ENCODE data around the gene ATP8B4. TPM values are rescaled to one million over a fixed set of nuclear protein-coding genes. Genes with fewer than 3 reads are reported as not detected.

Gene ATP8B4
- total and polyA plus RNA-seq, 4 donors: 1.9 to 19.7 (median 12.4) TPM

DNA sequence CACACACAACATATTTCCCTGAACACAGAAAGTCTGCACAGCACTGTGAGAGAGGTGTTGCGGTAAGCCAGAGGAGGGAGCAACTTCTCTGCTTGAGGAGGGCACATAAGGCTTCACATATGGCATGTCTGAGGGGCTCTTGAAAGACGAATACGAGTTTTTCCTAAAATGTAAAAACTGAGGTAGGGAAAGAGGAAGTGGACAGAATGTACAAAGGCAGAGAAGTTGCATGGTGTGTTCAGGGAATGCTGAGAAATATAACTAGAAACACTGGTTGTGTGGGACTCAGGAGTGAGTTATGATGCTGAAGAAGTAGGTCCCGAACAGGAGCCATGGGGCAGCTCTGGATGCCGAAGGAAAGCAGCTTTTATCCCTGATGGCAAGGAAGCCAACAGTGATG lies 22.8 kb upstream of the ATP8B4 start:
- Histone ChIP-seq H3K27me3 (ENCODE audit: control insufficient read depth in 4 of 4, insufficient read depth in 4 of 4, low read length in 3 of 4) (no peaks in the 10 kb centered on the region), H3K36me3 (ENCODE audit: control insufficient read depth in 4 of 4, insufficient read depth in 3 of 4, low read depth in 1 of 4, low read length in 3 of 4) (no peaks in the 10 kb centered on the region), H3K27ac (ENCODE audit: low read depth in 1 of 2, low read length in 2 of 2) (no peak overlapping the region), H3K4me1 (ENCODE audit: control insufficient read depth in 4 of 4, insufficient read depth in 4 of 4, low read length in 3 of 4) (peaks cover 0 to 15% (median 8%) of the 10 kb centered on the region in 4 donors), H3K4me3 (ENCODE audit: low read depth in 1 of 3, low read length in 3 of 3) (no peak overlapping the region), H3K9me3 (ENCODE audit: control insufficient read depth in 4 of 4, low read length in 3 of 4) (no peaks in the 10 kb centered on the region), H3K9ac (ENCODE audit: low read depth in 1 of 2, low read length in 2 of 2) (no peak overlapping the region)
- TF ChIP-seq, protein P1, sequence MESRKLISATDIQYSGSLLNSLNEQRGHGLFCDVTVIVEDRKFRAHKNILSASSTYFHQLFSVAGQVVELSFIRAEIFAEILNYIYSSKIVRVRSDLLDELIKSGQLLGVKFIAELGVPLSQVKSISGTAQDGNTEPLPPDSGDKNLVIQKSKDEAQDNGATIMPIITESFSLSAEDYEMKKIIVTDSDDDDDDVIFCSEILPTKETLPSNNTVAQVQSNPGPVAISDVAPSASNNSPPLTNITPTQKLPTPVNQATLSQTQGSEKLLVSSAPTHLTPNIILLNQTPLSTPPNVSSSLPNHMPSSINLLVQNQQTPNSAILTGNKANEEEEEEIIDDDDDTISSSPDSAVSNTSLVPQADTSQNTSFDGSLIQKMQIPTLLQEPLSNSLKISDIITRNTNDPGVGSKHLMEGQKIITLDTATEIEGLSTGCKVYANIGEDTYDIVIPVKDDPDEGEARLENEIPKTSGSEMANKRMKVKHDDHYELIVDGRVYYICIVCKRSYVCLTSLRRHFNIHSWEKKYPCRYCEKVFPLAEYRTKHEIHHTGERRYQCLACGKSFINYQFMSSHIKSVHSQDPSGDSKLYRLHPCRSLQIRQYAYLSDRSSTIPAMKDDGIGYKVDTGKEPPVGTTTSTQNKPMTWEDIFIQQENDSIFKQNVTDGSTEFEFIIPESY (IDR thresholded peaks at IDR 0.05): no peak
- no peak for TF ChIP-seq JUND (IDR thresholded peaks at IDR 0.05)
- TF ChIP-seq HNF4A (conservative IDR thresholded peaks at IDR 0.05): no peak
- TF ChIP-seq TAF1 (conservative IDR thresholded peaks at IDR 0.05): no peak
- TF ChIP-seq EGR1 (IDR thresholded peaks at IDR 0.05; ENCODE audit: low read depth in 2 of 2): no peak
- TF ChIP-seq FOXA2 (IDR thresholded peaks at IDR 0.05): no peak
- no peak for TF ChIP-seq YY1 (IDR thresholded peaks at IDR 0.05)
- no peak for TF ChIP-seq FOXA1 (IDR thresholded peaks at IDR 0.05)
- TF ChIP-seq, protein P2, sequence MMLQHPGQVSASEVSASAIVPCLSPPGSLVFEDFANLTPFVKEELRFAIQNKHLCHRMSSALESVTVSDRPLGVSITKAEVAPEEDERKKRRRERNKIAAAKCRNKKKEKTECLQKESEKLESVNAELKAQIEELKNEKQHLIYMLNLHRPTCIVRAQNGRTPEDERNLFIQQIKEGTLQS (IDR thresholded peaks at IDR 0.05): no peak
- no peak for TF ChIP-seq NR2F2 (IDR thresholded peaks at IDR 0.05)
- no peak for TF ChIP-seq RXRA (IDR thresholded peaks at IDR 0.05)
- no peak for DNase-seq (ENCODE audit: low spot score)
- 75% methylated on average over 5 of the region's 5 CpGs for WGBS

DNA sequence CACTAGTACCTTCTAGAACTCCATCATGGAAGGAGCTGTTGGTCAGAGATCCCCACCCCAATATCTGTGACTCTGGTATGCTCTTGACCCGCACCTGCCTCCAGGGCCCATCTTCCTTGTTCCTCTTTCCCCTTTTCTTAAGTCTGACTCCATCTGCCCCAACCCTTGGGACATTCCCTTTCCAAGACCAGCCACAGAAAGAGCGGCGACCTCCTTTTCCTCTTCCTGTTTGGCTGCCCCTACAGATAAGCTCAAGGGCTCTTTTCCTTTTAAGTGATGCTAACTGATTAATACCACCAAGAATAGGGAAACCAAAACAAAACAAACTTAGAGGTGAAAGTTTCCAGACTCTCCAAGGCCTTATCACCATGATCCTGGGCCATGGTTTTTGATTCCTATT lies 21.9 kb upstream of the ATP8B4 start:
- Histone ChIP-seq H3K36me3 (ENCODE audit: control insufficient read depth in 4 of 4, insufficient read depth in 3 of 4, low read depth in 1 of 4, low read length in 3 of 4) (no peaks in the 10 kb centered on the region), H3K27ac (ENCODE audit: low read depth in 1 of 2, low read length in 2 of 2) (no peak overlapping the region), H3K4me1 (ENCODE audit: control insufficient read depth in 4 of 4, insufficient read depth in 4 of 4, low read length in 3 of 4) (peaks cover 0 to 6% (median 3%) of the 10 kb centered on the region in 4 donors), H3K27me3 (ENCODE audit: control insufficient read depth in 4 of 4, insufficient read depth in 4 of 4, low read length in 3 of 4) (no peaks in the 10 kb centered on the region), H3K9me3 (ENCODE audit: control insufficient read depth in 4 of 4, low read length in 3 of 4) (no peaks in the 10 kb centered on the region), H3K4me3 (ENCODE audit: low read depth in 1 of 3, low read length in 3 of 3) (no peak overlapping the region), H3K9ac (ENCODE audit: low read depth in 1 of 2, low read length in 2 of 2) (no peak overlapping the region)
- WGBS: 87% methylated on average over 3 of the region's 3 CpGs
- TF ChIP-seq, protein P1 (IDR thresholded peaks at IDR 0.05): no peak
- DNase-seq (ENCODE audit: low spot score): no peak

DNA sequence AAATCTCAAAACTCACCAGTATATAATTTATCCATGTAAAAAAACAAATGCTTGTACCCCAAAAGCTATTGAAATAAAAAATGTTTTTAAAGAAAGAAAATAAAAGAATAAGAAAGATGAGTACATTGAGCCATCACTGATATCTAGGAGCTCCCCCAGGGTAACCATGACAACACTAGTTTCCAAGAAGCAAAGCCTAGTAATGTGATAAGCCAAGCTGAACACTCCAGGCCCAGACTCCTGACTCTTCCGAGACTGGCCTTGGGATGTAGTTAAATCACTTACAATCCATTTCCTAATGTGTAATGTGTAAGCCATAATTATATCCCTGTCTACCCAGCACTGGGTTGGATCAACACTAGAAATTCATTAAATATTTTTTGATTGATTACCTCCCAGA lies 21.1 kb upstream of the ATP8B4 start:
- no peak for DNase-seq (ENCODE audit: low spot score)

More for the DNA sequence above, 21.1 kb upstream of the ATP8B4 start:
- TF ChIP-seq, protein P3, sequence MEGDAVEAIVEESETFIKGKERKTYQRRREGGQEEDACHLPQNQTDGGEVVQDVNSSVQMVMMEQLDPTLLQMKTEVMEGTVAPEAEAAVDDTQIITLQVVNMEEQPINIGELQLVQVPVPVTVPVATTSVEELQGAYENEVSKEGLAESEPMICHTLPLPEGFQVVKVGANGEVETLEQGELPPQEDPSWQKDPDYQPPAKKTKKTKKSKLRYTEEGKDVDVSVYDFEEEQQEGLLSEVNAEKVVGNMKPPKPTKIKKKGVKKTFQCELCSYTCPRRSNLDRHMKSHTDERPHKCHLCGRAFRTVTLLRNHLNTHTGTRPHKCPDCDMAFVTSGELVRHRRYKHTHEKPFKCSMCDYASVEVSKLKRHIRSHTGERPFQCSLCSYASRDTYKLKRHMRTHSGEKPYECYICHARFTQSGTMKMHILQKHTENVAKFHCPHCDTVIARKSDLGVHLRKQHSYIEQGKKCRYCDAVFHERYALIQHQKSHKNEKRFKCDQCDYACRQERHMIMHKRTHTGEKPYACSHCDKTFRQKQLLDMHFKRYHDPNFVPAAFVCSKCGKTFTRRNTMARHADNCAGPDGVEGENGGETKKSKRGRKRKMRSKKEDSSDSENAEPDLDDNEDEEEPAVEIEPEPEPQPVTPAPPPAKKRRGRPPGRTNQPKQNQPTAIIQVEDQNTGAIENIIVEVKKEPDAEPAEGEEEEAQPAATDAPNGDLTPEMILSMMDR (IDR thresholded peaks at IDR 0.05; ENCODE audit: low read depth, low read length, missing input control): no peak
- TF ChIP-seq, protein P4, sequence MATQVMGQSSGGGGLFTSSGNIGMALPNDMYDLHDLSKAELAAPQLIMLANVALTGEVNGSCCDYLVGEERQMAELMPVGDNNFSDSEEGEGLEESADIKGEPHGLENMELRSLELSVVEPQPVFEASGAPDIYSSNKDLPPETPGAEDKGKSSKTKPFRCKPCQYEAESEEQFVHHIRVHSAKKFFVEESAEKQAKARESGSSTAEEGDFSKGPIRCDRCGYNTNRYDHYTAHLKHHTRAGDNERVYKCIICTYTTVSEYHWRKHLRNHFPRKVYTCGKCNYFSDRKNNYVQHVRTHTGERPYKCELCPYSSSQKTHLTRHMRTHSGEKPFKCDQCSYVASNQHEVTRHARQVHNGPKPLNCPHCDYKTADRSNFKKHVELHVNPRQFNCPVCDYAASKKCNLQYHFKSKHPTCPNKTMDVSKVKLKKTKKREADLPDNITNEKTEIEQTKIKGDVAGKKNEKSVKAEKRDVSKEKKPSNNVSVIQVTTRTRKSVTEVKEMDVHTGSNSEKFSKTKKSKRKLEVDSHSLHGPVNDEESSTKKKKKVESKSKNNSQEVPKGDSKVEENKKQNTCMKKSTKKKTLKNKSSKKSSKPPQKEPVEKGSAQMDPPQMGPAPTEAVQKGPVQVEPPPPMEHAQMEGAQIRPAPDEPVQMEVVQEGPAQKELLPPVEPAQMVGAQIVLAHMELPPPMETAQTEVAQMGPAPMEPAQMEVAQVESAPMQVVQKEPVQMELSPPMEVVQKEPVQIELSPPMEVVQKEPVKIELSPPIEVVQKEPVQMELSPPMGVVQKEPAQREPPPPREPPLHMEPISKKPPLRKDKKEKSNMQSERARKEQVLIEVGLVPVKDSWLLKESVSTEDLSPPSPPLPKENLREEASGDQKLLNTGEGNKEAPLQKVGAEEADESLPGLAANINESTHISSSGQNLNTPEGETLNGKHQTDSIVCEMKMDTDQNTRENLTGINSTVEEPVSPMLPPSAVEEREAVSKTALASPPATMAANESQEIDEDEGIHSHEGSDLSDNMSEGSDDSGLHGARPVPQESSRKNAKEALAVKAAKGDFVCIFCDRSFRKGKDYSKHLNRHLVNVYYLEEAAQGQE (IDR thresholded peaks at IDR 0.05): no peak
- no peak for TF ChIP-seq GABPA (IDR thresholded peaks at IDR 0.05 in 1 of 2, conservative IDR thresholded peaks at IDR 0.05 in 1 of 2)
- TF ChIP-seq, protein P5, sequence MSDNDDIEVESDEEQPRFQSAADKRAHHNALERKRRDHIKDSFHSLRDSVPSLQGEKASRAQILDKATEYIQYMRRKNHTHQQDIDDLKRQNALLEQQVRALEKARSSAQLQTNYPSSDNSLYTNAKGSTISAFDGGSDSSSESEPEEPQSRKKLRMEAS (IDR thresholded peaks at IDR 0.05): no peak
- TF ChIP-seq RAD21 (IDR thresholded peaks at IDR 0.05): no peak
- no peak for TF ChIP-seq TAF1 (conservative IDR thresholded peaks at IDR 0.05)
- TF ChIP-seq HNF4A (conservative IDR thresholded peaks at IDR 0.05): no peak
- TF ChIP-seq YY1 (IDR thresholded peaks at IDR 0.05): no peak
- TF ChIP-seq SP1 (IDR thresholded peaks at IDR 0.05): no peak
- TF ChIP-seq, protein P2 (IDR thresholded peaks at IDR 0.05): no peak
- no peak for TF ChIP-seq NR2F2 (IDR thresholded peaks at IDR 0.05)
- Histone ChIP-seq H3K27ac (ENCODE audit: low read depth in 1 of 2, low read length in 2 of 2) (no peak overlapping the region), H3K9ac (ENCODE audit: low read depth in 1 of 2, low read length in 2 of 2) (no peak overlapping the region), H3K27me3 (ENCODE audit: control insufficient read depth in 4 of 4, insufficient read depth in 4 of 4, low read length in 3 of 4) (no peaks in the 10 kb centered on the region), H3K4me1 (ENCODE audit: control insufficient read depth in 4 of 4, insufficient read depth in 4 of 4, low read length in 3 of 4) (no peaks in the 10 kb centered on the region), H3K9me3 (ENCODE audit: control insufficient read depth in 4 of 4, low read length in 3 of 4) (no peaks in the 10 kb centered on the region), H3K36me3 (ENCODE audit: control insufficient read depth in 4 of 4, insufficient read depth in 3 of 4, low read depth in 1 of 4, low read length in 3 of 4) (no peaks in the 10 kb centered on the region), H3K4me3 (ENCODE audit: low read depth in 1 of 3, low read length in 3 of 3) (no peak overlapping the region)
- WGBS: 1% methylated on average over 1 of the region's 1 CpG

All from liver (tissue), 9 donors.